Activated CD8-positive, alpha-beta memory T cell treated with anti-CD3 and anti-CD28 coated beads, Interleukin-2, amount 50 U/mL, for 24 hours (primary cell): ENCODE data around the gene REC114.
"Not testable (repeated sequence)": the region's sequence is repeated elsewhere in the genome, so short reads cannot be mapped to it uniquely, and the experiment has no call there.

Experiments used
- DNase-seq: peaks from one replicate; pipeline ENCODE4 v3.0.0-alpha.2; 2020; ENCODE audit errors: extremely low read depth

The REC114 gene

GRCh38 chr15:73527598-73527997 is 84.6 kb downstream of the REC114 start:
- DNase-seq, result no peak

- no peak for DNase-seq
These were observed 87.7 kb downstream of the REC114 start for GRCh38 chr15:73530649-73531048.

DNA sequence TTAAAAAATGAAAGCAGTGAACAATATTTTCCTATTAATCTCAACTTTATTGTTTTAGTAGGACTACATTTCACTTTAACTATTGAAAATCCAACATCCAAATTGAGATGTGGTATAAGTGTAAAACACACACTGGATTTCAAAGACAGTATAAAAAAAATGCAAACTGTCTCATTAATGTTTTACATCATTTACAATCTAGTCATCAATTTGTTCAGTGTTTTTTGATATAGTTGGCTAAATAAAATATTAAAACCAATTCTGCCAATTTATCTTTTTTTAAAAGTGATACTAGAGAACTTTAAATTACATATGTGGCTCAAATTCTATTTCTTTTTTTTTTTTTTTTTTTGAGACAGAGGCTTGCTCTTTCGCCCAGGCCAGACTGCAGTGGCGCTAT is 95.2 kb downstream of the REC114 start:
- no peak for DNase-seq

GRCh38 chr15:73538563-73539211 is 95.7 kb downstream of the REC114 start:
- no peak for DNase-seq

DNA sequence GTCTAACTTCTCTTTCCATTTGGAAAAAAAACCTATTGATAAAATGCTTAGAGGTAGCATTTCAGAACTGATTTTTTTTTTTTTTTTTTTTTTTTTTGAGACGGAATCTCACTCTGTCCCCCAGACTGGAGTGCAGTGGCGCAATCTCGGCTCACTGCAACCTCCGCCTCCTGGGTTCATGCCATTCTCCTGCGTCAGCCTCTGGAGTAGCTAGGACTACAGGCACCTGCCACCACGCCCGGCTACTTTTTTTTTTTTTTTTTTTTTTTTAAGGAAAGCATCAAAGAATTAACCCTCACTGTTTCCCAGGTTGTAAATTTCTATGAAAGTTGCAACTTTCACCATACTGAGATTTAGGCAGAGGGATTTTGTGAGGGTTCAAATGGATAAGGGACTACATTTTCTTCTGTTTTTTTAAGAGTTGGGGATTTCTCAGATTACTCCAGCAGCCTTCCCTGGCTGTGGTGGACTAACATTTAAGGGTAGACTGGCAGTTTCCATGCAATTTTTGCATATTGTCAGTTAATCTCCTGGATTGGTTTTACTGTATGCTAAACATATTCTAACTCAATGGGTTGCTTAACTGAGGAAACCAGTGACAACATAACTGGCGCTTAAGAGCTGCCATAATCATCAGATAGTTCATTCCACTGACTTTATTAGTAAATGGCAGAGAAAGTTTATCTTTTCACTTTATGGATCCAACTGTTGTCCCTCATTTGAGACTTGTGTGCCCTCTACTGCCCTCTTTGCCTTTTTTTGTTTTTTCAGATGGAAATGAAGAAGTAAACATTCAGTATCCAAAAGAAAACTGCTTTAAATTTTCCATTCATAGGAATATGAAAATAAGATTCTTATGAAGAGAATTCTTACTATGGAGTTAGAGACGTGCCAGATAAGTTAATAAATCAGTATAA is 96.5 kb downstream of the REC114 start:
- DNase-seq, result no peak

- no peak for DNase-seq
These were observed 97.2 kb downstream of the REC114 start for GRCh38 chr15:73540161-73540560.

- no peak for DNase-seq
These were observed 98.5 kb downstream of the REC114 start for GRCh38 chr15:73541479-73541878.

- not testable (repeated sequence) for DNase-seq
These were observed 106.0 kb downstream of the REC114 start for GRCh38 chr15:73548925-73549324.

- DNase-seq, result no peak
These were observed 107.2 kb downstream of the REC114 start for GRCh38 chr15:73550190-73550589.

DNA sequence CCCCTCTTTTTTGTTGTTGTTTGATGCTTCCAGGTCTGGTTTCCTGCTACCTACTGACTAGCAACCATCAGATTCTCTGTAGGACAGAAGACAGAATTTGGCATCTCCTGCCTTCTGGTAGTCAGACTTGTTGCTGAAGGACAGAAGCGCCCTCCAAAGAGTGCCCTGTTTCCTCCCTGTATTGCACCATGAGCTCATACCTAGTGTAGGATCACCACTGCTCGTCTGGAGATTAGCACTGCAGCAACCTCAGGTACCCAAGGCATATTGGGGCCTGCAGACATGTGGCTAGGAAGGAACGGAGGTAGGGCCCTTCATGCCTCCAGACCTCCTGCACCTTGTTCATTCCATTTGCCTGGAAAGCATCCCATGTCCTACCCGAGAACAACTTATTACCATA is 112.1 kb downstream of the REC114 start:
- DNase-seq, result no peak

- DNase-seq, result no peak
These were observed 115.6 kb downstream of the REC114 start for GRCh38 chr15:73558529-73558928.

- DNase-seq, result no peak
These were observed 117.6 kb downstream of the REC114 start for GRCh38 chr15:73560501-73561117.

DNA sequence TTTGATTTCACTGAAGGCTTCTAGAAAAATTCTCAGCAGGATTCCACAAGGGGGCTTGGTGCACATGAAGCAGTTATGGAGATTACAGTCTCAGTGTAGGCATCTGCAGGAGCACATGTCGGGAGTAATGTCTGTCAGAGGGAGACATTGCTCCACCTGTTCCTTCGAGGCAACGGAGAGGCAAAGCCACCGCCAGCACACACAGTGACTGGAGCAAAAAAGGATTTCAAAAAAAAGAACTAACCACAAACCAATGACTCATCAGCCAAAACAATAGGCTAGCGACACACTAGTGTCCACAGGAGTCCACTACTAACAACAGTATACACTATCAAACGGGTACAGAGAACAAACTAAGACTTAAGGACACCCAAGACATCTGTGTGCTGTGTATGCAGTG is 121.3 kb downstream of the REC114 start:
- DNase-seq, result no peak

- DNase-seq, result no peak
These were observed 124.1 kb downstream of the REC114 start for GRCh38 chr15:73567020-73567419.

DNA sequence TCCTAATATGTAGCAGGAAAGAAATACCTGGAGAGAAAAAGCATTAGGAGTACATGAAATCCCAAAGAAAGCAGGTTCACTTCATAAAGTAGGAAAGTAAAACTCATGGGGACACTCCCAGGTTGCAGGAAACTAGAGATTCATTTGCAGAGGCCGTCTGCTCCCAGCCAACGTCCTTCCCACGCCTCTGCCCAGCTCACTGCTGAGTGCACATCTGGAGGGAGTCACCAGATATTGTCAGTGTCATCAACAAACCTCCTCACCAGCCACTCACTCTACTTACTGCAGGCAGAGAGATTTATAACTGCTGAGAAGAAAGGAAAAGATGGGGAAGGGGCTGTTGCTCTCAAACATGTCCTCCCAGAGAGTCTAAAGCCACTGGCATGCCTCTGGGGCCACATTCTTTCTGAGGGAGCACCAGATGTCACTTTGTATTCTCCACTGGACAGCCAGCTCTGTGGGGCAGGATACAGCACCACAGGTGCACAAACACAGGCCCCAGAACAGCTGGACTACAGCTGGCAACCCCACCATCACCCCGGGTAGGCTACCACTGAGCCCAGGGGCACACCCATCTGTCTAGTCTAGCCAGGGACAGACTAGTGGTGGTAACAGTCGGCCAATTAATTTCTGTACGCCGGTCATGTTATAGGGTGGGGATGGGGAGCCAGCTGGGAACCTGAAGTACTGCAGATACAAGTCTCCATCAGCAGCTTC is 125.8 kb downstream of the REC114 start:
- DNase-seq, result no peak

DNA sequence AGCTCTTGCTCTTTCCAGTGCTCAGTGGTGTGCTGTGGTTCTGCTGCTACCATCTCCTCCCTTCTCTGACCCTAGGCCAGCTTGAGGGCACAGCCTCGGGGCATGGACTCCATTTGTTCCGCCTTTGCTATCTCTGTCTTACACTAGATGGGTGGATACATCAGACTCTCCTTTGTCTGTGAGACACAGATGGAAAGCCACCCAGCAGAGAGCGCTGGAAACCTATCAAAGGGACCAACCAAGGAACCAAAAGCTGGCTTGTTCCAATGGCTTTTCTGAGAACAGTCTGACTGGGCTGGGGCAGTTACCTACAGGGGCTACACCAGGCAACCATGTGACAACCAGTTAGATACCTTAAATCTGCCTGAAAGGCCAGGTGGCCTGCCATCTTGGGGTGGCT is 126.4 kb downstream of the REC114 start:
- no peak for DNase-seq

DNA sequence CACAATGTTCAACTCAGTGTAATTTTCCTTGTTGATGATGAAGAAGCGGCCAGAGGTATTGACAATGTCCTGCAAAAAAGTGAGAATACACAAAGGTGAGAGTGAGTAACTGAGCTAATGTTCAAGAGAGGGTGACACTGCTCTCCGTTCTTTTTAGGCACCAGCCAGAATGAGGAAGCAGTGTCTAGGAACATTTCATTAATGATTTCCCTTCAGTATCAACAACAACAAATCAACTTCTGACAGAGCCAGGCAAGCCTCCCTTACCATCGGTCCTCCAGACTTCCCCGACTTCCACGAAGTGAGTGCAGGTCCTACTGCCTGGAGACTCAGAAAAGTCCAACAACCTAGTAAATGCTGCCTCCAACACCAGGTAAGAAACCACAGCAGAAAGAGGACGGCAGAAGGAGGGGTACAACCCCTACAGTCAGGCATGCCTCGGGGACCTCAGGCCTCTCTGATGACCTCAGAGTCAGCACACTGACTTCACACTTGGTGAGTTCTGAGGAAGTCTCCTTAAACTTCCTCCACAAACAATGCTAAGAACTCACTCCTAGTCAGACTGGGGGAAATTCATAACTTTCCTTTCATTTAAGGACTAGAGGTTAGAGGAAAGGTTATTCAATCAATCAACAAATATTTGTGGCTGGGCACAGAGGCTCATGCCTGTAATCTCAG is 127.5 kb downstream of the REC114 start:
- DNase-seq, result no peak

DNA sequence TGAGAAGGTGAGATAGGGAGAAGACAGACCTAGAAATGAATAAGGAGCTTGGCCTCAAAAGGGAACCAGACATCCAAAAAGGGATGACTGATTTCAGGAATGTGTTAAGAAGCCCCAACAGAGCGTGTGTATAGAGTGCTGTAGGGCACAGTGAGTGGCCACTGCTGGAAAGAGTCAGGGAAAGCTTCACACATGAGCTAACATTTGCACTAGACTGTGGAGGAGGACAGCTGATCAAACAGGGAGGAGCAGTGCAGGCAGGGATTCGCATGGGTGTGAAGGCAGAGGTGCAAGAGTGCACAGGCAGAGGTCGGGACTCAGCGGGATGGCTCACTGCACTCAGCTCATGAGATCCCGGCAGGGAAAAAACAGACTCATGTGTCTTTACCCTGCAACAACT is 128.4 kb downstream of the REC114 start:
- no peak for DNase-seq

- no peak for DNase-seq
These were observed 129.3 kb downstream of the REC114 start for GRCh38 chr15:73572296-73572695.

- no peak for DNase-seq
These were observed 130.1 kb downstream of the REC114 start for GRCh38 chr15:73573037-73573436.

DNA sequence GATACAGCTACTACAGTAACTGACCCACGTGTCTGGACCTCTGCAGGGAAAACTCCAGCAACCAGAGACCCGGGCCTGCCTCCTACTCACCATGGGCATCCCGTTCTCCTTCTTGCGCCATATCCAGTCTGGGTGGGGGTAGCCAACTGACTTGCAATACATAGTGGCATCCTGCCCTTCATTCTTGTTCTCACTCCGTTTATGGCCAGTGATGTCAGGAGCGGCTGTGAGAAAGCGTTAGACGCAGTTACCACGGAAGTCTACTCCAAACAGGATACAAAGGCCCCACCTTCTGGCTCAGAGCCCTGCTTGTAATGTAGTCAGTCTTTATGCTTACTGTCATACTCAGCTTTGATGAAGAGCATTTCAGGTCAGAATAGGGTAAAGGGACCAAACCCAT is 130.6 kb downstream of the REC114 start:
- DNase-seq, result no peak
